ENCODE results near the gene LRRC30. TPM values are rescaled to one million over a fixed set of nuclear protein-coding genes. Genes with fewer than 3 reads are reported as not detected.
A peak's percentile ranks its signal among the peaks of the same experiment; 100 is the strongest.

LRRC30 gene
- total and polyA plus RNA-seq, 2 donors (not counting 1 experiment from before 2014, with no cell fraction given) = not detected

GRCh38 chr18:7206217-7206616 lies 24.7 kb upstream of the LRRC30 start:
- Histone ChIP-seq H3K4me2 (ENCODE audit: extremely low read depth, insufficient read depth, low read length) (no peak overlapping the region), H3K27me3 (ENCODE audit: control insufficient read depth, insufficient read depth, low read length) (no peaks in the 10 kb centered on the region), H3K79me2 (ENCODE audit: control insufficient read depth, insufficient read depth, low read length) (no peaks in the 10 kb centered on the region), H3K4me3 (replicated peaks in 1 of 4; ENCODE audit: control extremely low read depth in 1 of 4, insufficient read depth in 1 of 4, low read depth in 3 of 4, low read length in 4 of 4) (no peak overlapping the region), H2AFZ (ENCODE audit: low read length) (no peak overlapping the region), H3K4me1 (ENCODE audit: control insufficient read depth, extremely low read depth, insufficient read depth, low read length) (no peaks in the 10 kb centered on the region), H3K36me3 (ENCODE audit: control insufficient read depth, insufficient read depth, low read length) (no peaks in the 10 kb centered on the region), H4K20me1 (ENCODE audit: control insufficient read depth, extremely low read depth, insufficient read depth, low read length) (no peaks in the 10 kb centered on the region), H3K9ac (ENCODE audit: insufficient read depth, low read length) (no peak overlapping the region), H3K27ac (ENCODE audit: insufficient read depth, low read length) (no peak overlapping the region), H3K9me3 (ENCODE audit: control insufficient read depth, insufficient read depth, low read depth, low read length) (no peaks in the 10 kb centered on the region)
- TF ChIP-seq CTCF (conservative IDR thresholded peaks at IDR 0.05 in 1 of 2, IDR thresholded peaks at IDR 0.05 in 1 of 2; ENCODE audit: low read depth in 1 of 2, low read length in 2 of 2) (no peak), EZH2 (IDR thresholded peaks at IDR 0.05; ENCODE audit: low read length, missing control alignments) (no peak)
- DNase-seq (ENCODE audit: low read depth in 2 of 2) = no peak

DNA sequence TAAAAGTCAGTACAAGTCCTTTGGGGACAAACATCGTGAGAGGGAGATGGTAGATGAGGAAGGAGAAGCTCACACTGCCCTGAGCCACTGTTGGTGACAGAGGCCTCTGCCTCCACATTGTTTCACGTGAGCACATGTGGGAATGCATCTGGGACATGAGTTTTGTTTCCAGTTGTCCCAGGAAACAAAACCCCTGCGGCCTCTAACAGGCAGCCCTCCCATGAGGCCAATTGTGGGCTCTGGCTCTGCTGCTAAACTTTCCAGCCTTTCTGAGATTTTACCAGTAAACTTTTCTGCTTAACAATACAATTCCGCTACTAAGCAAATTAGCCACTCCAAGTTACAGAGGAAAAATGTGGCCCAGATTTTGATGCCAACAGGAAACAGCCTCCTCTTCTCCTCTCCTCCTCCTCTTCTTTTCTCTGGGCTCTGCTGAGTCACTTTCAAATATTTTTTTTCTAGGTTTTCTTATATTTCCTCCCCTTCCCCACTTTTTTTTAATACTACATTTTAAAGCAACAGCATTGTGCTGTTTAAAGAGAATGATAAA lies 23.4 kb upstream of the LRRC30 start:
- Histone ChIP-seq H3K79me2 (ENCODE audit: control insufficient read depth, insufficient read depth, low read length) (no peaks in the 10 kb centered on the region), H4K20me1 (ENCODE audit: control insufficient read depth, extremely low read depth, insufficient read depth, low read length) (no peaks in the 10 kb centered on the region), H2AFZ (ENCODE audit: low read length) (no peak overlapping the region), H3K36me3 (ENCODE audit: control insufficient read depth, insufficient read depth, low read length) (no peaks in the 10 kb centered on the region), H3K27me3 (ENCODE audit: control insufficient read depth, insufficient read depth, low read length) (no peaks in the 10 kb centered on the region), H3K4me2 (ENCODE audit: extremely low read depth, insufficient read depth, low read length) (no peak overlapping the region), H3K9me3 (ENCODE audit: control insufficient read depth, insufficient read depth, low read depth, low read length) (no peaks in the 10 kb centered on the region), H3K4me3 (replicated peaks in 1 of 4; ENCODE audit: control extremely low read depth in 1 of 4, insufficient read depth in 1 of 4, low read depth in 3 of 4, low read length in 4 of 4) (no peak overlapping the region), H3K27ac (ENCODE audit: insufficient read depth, low read length) (no peak overlapping the region), H3K4me1 (ENCODE audit: control insufficient read depth, extremely low read depth, insufficient read depth, low read length) (no peaks in the 10 kb centered on the region), H3K9ac (ENCODE audit: insufficient read depth, low read length) (no peak overlapping the region)
- TF ChIP-seq CTCF (conservative IDR thresholded peaks at IDR 0.05 in 1 of 2, IDR thresholded peaks at IDR 0.05 in 1 of 2; ENCODE audit: low read depth in 1 of 2, low read length in 2 of 2) = no peak
- TF ChIP-seq EZH2 (IDR thresholded peaks at IDR 0.05; ENCODE audit: low read length, missing control alignments) = no peak
- DNase-seq (ENCODE audit: low read depth in 2 of 2) = peak in 1 of 2 donors; percentile 8

DNA sequence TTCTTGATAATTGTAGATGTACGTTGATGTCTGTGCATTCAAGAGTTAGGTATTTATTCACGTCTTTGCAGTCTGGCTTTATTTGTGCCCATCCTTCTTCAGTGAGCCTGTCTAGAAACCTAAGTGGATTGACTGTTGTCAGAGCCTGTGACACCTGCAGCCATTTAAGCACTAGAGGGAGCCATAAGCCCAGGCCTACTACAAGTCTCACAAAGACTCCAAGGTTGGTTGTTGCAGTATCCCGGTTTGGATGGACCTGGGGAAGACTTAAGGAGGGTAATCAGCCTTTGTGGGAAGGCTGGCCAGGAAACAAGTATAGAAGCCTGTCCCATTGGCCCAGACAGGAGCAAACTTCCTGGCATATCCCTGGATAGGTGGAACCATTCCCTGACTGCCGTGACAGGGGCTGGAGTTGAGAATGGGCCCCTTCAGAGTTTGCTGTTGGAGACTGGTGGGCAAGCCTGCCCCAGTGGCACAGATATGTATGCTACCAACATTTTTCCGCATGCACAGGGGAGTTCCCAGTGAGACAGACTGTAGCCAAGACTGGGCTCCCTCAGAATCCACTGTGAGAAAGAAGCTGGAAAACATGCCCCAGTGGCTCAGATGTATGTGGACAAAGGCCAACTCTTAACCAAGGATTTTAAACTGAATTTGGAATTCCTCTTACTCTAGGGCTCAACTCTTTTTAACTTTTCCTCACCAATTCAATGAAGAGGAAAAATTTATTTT lies 9.3 kb upstream of the LRRC30 start:
- H3K9me3 ChIP-seq (ENCODE audit: control insufficient read depth, insufficient read depth, low read depth, low read length) = no peaks in the 10 kb centered on the region
- H3K9ac ChIP-seq (ENCODE audit: insufficient read depth, low read length) = no peak overlapping the region
- H3K27ac ChIP-seq (ENCODE audit: insufficient read depth, low read length) = no peak overlapping the region
- H3K79me2 ChIP-seq (ENCODE audit: control insufficient read depth, insufficient read depth, low read length) = no peaks in the 10 kb centered on the region
- H3K27me3 ChIP-seq (ENCODE audit: control insufficient read depth, insufficient read depth, low read length) = no peaks in the 10 kb centered on the region
- no peak overlapping the region for H3K4me3 ChIP-seq (replicated peaks in 1 of 4; ENCODE audit: control extremely low read depth in 1 of 4, insufficient read depth in 1 of 4, low read depth in 3 of 4, low read length in 4 of 4)
- no peak overlapping the region for H2AFZ ChIP-seq (ENCODE audit: low read length)
- TF ChIP-seq CTCF (conservative IDR thresholded peaks at IDR 0.05 in 1 of 2, IDR thresholded peaks at IDR 0.05 in 1 of 2; ENCODE audit: low read depth in 1 of 2, low read length in 2 of 2) (peak; percentile 84 to 92), EZH2 (IDR thresholded peaks at IDR 0.05; ENCODE audit: low read length, missing control alignments) (no peak)
- H4K20me1 ChIP-seq (ENCODE audit: control insufficient read depth, extremely low read depth, insufficient read depth, low read length) = no peaks in the 10 kb centered on the region
- no peaks in the 10 kb centered on the region for H3K36me3 ChIP-seq (ENCODE audit: control insufficient read depth, insufficient read depth, low read length)
- H3K4me2 ChIP-seq (ENCODE audit: extremely low read depth, insufficient read depth, low read length) = no peak overlapping the region
- no peaks in the 10 kb centered on the region for H3K4me1 ChIP-seq (ENCODE audit: control insufficient read depth, extremely low read depth, insufficient read depth, low read length)
- DNase-seq (ENCODE audit: low read depth in 2 of 2) = peak; percentile 62 to 78

All from fibroblast of lung (primary cell).